GM19239 (cell line): ENCODE results near the gene PDGFA.
"Not testable (repeated sequence)": the region's sequence is repeated elsewhere in the genome, so short reads cannot be mapped to it uniquely, and the experiment has no call there.

ENCODE experiments used
- DNase-seq: peaks from one replicate; pipeline ENCODE4 v3.0.0; 2011; ENCODE audit warnings: low spot score; ENCODE audit not compliant: insufficient read length
- FAIRE-seq: peaks from 2 replicates; lab custom pipeline; 2011; peaks lifted over from hg19 to GRCh38; lab: Jason Lieb, UNC

PDGFA gene

DNA sequence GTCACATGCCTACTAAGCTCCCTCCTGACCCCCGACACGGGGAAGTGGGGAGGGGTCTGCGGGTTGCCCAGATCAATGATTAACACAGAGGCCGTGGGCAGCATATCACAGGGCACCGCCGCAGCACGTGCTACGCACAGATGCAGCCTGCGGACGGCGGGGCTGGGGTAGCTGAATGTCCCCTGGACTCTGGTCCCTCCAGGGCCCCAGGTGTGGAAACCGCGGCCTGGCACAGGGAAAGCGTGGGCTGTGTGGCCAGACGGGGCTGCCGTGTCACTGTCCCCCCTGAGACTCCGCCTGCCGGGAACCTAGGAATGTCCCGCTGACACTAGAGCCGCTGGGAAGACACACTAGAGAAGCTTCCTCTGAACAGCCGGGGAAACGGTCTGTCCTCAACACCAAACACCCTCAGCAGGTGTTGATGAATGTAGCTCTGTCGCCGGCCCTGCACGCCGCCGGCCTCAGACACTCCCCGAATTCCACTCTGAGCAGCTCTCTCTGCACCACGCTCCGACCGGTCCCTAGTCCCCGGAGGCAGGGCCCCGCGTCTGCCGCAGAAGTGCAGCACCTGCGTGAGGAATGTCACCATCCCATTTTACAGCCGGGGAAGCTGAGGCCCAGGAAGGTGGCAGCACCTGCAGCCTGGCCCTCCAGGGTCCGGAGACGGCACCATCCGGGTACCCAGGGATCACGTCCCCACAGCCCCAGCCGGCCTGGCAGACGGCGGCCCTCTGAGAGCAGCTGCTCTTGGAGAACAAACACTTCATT, 33.4 kb upstream of the PDGFA start:
- FAIRE-seq: no peak
- DNase-seq: no peak

DNA sequence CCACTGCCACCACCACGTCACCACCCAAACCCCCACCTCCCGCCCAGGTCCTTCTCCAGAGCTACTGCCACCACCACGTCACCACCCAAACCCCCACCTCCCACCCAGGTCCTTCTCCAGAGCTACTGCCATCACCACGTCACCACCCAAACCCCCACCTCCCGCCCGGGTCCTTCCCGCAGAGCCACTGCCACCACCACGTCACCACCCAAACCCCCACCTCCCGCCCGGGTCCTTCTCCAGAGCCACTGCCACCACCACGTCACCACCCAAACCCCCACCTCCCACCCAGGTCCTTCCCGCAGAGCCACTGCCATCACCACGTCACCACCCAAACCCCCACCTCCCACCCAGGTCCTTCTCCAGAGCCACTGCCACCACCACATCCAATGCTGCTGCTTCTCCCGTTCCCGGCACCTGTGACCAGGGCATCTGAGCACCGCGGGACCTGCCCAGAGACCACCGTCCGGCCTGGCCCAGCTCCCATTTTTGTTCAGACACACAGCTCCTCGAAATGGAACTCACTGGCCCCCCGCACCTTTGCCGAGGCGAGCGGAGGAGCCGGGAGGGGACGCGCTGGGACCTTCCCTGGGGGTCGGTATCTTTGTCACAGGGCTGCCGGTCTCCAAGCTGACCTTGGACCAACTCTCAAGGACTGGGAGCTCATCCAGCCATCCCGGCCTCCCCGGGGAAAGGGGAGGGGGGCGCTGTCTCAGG, 32.7 kb upstream of the PDGFA start:
- FAIRE-seq, DNase-seq: not testable (repeated sequence)

DNA sequence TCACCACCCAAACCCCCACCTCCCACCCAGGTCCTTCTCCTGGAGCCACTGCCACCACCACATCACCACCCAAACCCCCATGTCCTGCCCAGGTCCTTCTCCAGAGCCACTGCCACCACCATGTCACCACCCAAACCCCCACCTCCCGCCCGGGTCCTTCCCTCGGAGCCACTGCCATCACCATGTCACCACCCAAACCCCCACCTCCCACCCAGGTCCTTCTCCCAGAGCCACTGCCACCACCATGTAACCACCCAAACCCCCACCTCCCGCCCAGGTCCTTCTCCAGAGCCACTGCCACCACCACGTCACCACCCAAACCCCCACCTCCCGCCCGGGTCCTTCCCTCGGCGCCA, 31.9 kb upstream of the PDGFA start:
- not testable (repeated sequence) for DNase-seq, FAIRE-seq

DNA sequence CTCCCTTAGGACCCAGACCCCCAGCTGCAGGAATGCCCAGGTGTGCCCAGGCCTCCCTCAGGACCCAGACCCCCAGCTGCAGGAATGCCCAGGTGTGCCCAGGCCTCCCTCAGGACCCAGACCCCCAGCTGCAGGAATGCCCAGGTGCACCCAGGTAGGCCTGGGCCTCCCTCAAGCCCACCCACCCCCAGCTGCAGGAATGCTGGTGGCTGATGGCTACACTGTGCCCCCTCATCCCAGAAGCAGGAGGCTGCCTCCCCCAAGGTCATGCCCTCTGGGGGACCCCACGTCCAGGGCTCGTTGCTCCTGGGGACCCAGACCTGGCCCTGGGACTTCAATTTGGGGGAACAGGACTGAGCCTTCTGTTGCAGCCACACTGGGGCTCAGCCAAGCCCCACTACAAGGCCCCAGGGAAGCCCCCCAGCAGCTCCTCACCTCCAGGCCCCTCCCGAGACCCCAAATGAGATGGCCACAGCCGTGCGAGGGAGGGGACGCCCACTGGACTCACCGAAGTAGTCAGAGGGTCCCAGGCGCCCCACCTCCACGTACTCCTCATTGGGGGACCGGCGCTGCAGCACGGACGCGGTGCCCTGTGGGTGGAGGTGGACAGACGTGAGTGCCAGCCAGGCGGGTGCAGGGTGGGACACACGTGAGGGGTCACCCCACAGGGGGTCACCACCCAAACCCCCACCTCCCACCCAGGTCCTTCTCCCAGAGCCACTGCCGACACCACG, 31.4 kb upstream of the PDGFA start:
- no peak for FAIRE-seq

DNA sequence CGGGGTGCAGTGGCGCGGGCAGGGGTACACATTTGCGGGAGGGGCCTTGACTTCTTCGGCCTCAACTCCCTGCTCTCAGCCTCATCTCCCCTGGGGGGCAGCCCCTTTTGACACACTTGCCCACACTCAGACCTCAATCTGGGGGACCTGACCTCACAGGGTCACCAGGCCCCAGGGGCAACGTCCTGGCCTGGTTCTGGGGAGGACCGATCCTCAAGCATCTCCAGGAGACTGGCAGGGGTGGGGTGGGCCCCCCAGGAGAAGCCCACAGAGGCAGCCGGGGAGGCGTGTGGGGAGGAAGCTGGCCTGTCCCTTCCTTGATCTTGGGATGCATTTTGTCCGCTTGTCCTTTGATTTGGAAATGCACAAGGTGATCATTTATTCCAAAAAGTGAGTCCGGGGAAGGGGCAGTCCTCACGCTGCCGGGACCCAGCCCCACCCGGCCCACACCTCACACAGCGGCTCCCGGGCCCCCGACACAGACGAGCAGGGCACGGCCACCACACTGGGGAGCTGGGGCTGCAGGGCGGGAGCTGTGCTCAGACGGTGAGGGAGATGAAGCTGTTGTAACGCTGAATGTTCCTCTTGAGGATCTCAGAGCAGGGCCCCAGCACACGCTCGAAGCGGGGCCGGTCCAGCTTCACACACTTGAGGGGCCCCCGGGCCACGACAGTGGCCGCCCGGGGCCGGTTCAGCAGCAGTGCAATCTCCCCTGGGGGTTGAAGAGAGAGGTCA, 30.4 kb upstream of the PDGFA start:
- FAIRE-seq (no peak), DNase-seq (no peak)

More for the DNA sequence above, 31.4 kb upstream of the PDGFA start:
- no peak for DNase-seq

DNA sequence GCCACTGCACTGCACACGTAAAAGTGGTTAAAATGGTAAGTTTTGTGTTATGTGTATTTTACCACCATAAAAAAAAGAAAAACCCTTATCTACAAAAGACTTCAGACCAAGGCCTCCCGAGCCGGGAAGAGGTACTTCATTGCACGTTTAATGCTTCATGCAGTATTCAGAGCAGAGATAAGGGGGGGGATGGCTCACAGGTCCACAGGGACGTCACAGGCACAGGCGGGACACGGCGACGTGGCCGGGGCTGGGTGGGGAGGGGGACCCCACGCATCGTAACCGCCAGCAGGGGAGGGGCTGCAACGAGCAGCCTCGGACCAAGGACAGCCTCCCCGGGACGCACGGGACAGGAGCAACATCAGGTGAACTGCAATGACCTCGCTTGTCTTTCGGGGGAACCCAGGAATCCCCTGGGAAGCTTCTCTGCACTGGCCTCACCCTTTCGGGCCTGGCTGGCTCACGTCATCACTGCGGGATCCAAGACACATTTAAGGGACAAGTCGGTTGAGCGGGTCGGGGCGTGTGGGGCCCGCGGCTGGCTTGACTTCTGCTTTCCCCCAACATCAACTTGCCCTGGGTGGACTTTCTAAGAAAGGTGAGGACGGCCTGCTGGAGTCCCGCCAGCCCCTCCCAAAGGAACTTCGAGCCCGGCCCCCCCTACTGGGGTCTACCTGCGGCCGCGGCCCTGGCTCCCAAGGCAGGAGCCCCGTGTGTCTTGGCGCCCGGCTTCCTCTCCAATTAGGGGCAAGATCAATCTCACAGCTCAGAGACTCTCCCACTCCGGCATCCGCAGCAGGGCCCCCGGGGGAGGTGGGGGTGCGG, 29.6 kb upstream of the PDGFA start:
- DNase-seq (no peak), FAIRE-seq (no peak)

DNA sequence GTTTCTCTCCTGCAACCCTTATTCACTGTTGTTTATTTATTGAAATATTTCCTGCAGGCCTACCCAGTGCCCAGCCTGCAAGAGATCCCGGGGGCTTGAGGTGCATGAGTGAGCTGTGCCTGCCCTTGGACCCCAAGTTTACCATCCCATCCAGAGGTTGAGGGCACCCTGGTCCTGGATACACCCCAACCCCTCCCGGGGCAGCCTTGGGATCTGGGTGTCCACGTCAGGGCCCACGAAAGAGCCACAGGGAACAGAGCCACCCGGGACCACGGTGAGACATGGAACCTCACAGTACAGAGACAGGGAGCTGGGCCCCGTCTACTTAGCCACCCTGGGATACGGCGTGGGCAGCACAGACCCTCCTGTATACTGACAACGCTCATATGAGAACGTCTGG, 28.8 kb upstream of the PDGFA start:
- FAIRE-seq (no peak), DNase-seq (no peak)

DNA sequence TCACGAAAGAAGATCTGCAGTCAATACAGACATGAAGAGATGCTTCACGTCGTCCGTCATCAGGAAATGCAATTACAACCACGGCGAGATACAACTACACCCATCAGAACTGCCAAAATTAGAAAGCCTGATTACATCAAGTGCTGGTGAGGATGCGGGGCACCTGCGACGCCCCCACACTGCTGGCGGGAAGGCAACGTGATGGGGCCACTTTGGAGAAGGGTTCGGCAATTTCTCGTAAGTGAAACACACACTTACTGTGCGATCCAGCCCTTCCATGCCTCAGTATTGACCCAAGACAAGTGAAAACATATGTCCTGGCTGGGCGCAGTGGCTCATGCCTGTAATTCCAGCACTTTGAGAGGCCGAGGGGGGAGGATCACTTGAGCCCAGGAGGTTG, 25.8 kb upstream of the PDGFA start:
- no peak for FAIRE-seq
- no peak for DNase-seq

DNA sequence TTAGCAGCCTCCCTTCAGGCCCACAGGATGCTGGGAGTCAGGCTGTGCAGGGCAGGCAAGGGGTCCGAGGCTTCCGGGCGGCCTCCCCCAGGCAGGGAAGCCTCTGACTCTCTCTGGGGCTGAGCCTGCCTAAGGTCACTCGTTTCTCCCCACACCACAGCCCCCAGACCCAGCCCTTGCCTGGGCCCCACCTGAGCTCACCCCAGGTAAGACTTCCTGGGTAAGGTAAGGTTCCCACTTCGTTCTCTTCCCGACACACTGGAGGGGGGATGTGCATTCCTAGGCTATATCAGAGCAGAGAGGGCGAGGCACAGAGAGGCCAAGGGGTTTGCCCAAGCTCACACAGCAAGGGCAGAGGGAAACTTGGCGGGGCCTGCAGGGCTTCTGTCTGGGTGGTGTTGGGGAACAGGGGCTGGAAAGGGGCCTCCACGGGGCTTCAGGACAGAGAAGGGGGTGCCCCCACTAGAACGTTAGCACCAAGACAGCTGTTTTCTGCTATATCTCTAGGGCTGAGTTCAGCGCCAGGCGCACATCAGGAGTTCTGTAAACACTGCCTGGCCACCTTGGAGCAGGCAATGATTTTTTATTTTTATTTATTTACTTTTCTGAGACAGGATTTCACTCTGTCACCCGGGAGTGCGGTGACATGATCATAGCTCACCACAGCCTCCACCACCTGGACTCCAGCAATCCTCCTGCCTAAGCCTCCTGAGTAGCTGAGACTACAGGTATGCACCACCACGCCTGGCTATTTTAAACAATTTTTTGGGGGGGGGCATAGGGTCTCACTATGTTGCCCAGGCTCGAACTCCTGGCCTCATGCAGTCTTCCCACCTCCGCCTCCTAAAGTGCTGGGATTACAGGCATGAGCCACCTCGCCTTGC, 24.9 kb upstream of the PDGFA start:
- FAIRE-seq (no peak), DNase-seq (no peak)

DNA sequence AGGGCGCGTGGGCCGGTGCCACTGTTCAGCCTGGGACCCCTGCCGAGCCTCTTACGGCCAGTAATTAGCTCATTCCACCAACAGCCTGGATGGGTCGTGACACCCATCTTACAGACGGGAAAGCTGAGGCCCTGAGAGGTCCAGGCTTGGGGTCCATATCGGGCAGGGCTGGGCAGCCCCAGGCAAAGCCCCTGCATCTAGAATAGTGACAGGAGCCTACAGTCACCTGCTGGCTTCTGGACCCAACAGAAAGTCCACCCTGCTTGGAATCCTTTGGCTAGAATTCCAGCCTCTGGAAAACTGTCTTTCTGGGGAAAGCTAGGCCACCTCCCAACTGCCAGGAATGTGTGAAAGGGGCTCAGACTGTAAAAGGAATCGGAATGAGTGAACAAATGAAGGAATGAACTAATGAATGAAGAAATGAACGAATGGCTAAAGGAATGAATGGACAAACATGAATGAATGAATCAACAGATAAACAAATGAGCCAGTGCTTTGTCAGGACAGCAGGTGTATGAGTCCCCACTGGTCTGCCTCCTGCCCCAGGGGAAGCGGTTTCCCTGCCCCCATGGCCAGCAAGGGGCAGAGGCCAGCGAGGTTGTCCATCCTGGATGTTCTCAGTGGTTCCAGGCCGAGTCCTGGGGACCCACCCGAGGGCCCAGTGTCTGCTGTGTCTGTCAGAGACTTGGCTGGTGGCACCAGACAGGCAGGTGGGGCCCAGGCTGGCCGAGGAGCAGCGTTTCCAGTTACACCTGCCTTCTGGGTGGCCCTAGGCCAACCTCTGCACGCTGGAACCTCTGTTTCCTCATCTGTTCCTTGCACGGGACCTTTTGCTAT, 24.1 kb upstream of the PDGFA start:
- FAIRE-seq (no peak), DNase-seq (no peak)

DNA sequence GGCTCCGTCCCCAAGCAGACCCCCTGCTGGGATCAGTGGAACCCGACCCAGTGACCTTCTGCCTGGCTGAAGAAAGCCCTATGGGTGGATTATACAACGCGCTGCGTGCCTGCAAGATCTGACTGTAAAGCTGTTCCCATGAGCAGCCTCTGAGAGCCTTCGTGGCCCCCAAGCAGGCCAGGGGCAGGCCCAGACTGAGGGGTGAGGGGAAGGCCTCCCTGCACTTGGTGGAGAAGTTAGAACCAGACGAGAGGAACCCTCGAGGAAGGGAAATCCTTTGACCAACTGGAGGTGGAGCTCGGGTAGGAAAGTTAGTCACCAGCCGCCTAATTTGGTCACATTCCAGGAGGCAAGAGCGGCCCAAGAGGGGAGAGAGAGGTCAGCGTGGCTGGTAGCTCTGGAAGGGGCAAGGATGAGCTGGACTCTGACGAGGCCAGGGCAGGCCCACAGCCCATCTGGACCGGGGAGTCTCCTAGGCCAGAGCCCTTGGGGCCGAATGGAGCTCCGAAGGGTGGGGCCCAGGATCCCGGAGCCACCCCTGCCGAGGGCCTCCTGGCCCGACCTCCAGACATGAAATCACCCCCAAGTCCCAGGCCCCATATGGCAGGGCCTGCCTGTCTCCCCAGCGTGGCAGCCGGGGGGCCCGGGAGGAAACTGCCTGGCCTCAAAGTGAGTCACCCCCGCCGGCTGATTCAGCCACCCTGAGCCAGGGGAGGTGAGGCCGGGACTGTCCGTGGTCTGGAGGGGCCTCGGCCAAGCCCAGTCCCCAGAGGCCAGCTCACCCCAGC, 23.3 kb upstream of the PDGFA start:
- DNase-seq: no peak

DNA sequence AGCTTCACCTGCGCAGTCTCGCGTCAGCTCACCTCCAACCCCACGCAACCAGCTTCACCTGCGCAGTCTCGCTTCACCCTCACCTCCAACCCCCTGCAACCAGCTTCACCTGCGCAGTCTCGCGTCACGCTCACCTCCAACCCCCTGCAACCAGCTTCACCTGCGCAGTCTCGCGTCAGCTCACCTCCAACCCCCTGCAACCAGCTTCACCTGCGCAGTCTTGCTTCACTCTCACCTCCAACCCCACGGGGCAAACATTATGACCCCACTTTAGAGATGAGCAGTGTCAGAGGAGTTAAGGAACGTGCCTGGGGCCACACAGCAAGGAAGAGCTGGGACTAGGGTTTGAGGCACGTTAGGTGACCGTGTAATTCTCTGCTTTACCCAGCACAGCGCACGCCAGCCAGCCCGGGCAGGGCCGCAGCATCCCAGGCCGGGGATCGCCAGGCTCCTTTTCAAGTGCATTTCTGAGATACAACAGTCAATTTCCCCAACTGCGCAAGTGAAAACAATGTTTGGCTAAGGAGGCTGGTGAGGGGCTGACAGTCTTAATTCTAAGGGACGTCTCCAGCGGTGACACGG, 22.6 kb upstream of the PDGFA start:
- DNase-seq (no peak), FAIRE-seq (no peak)

More for the DNA sequence above, 23.3 kb upstream of the PDGFA start:
- no peak for FAIRE-seq

DNA sequence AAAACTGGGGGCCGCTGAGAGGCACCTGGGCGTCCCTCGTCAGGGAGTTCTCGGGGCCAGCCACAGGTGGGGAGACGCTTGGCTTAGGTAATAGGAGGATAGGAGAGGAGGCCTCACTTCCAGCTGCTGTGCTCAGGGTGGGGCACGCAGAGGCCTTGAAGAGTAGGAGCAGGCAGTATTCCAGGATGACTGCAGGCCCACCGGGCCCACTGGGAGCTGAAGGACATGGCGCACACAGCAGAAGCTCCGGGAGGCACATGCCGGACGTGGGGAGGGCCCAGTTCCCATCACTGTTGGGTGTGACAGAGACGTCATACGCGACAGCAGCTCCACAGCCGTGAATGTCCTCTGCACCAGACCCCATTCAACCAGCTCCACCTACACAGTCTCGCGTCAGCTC, 22.0 kb upstream of the PDGFA start:
- FAIRE-seq: no peak
- no peak for DNase-seq

DNA sequence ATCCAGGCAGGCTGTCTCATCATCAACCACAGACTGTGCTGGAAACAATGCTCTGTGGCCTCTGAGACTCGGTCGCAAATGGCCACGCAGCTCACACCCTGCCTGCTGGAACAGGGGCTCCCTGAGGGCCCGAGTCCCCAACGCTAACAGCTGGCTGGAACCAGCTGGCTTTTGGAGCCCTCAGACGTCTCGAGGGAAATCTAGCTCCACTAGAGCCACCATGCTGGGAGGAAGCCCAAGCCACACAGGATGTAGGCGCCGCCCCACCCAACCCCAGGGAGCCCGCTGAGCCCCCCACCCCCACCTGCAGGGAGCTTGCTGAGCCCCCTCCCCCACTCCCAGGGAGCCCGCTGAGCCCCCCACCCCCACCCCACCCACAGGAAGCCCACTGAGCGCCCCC, 21.4 kb upstream of the PDGFA start:
- DNase-seq (no peak), FAIRE-seq (no peak)

DNA sequence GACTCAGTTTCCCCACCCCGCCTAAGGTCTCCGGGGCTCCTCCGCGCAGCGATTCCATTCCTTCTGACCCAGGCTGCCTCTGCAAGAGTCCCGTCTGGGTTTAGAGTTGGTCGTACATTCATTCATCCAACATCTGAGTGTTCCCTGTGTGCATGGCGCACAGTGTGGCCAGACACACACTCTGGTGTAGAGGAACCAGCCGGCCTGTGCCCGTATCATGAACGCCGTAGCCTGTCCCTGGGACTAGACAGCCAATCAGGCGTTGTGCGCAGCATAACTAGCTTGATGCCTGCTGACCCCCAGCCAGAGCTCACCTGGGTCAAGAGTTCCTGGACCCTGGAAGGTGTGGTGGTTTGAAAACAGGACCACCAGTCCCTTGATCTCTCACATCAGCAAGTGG, 20.9 kb upstream of the PDGFA start:
- FAIRE-seq: no peak
- no peak for DNase-seq

DNA sequence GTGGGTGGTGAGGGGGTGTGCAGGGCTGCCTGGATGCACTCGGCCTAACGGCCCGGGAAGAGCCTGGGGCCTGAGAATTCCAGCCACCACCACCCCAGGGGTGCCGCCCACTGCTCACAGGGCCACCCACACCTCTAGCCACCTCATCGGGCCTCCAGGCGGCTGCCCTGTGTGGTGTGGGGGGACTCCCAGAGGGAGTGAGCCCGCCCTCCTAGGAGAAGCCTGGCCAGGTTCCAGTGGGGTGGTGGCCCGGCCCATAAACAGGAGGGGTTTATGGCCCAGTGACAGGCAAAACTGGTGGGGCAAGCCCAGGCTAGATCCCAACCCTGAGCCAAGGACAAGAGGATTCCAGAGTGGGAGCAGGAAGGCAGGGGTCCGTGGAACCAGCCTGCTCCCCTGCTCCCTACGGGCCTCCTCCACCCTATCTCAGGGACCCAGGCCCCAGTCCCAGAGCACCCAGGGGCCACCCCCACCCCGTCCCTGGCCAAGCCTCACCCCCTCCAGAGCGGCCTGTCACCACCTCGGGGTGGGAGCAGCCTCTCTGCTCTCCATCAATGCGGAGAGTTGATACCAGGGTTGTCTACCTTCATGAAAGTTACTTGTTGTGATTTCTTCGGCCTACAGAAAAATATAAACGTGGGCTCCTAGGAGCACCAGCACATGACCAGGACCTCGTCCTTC, 20.2 kb upstream of the PDGFA start:
- DNase-seq (no peak), FAIRE-seq (no peak)
